Neural cell (in vitro differentiated cells): ENCODE results near the gene SHISA7. TPM values are rescaled to one million over a fixed set of nuclear protein-coding genes. Genes with fewer than 3 reads are reported as not detected.

Source experiments
- H2AFZ ChIP-seq: fragments of 200-600, 300-800 bp; sonication (generic), shearing (Covaris generic); 2 replicates; pipeline ENCODE4 v1.6.0; 2014; ENCODE audit warnings: low read depth, mild to moderate bottlenecking, antibody characterized with exemption, low read length, moderate library complexity
- H3F3A ChIP-seq: fragments of 200-600 bp; shearing (Covaris generic); 2 replicates; pipeline ENCODE4 v1.6.1; 2016; ENCODE audit warnings: mild to moderate bottlenecking, moderate library complexity, mixed read lengths, antibody characterized with exemption, low read length; ENCODE audit not compliant: insufficient read depth, poor library complexity, severe bottlenecking
- H3K27ac ChIP-seq: fragments of 200-600, 300-800 bp; sonication (generic), shearing (Covaris generic); 2 replicates; pipeline ENCODE4 v1.5.1; 2014; ENCODE audit warnings: mild to moderate bottlenecking, low read length, moderate library complexity
- H3K27me3 ChIP-seq: fragments of 300-800, 200-600 bp; sonication (generic), shearing (Covaris generic); 2 replicates; pipeline ENCODE4 v1.6.0; 2014; ENCODE audit warnings: mild to moderate bottlenecking, low read depth, low read length, moderate library complexity; ENCODE audit not compliant: insufficient read depth
- H3K36me3 ChIP-seq: fragments of 300-800, 200-600 bp; sonication (generic), shearing (Covaris generic); 2 replicates; pipeline ENCODE4 v1.5.1; 2014; ENCODE audit warnings: mild to moderate bottlenecking, antibody characterized with exemption, low read length, moderate library complexity; ENCODE audit not compliant: insufficient read depth
- H3K4me2 ChIP-seq: fragments of 300-800, 200-600 bp; sonication (generic), shearing (Covaris generic); 2 replicates; pipeline ENCODE4 v1.6.0; 2014; ENCODE audit warnings: mild to moderate bottlenecking, low read length
- H3K4me3 ChIP-seq: fragments of 300-800, 200-600 bp; sonication (generic), shearing (Covaris generic); 2 replicates; pipeline ENCODE4 v1.5.1; 2014; ENCODE audit warnings: mild to moderate bottlenecking, low read length, moderate library complexity
- H3K79me2 ChIP-seq: fragments of 200-600 bp; shearing (Covaris generic); replicated peaks from 2 replicates; pipeline ENCODE4 v1.6.0; 2014; ENCODE audit warnings: mild to moderate bottlenecking, low read length, moderate library complexity; ENCODE audit not compliant: insufficient read depth
- H3K9ac ChIP-seq: fragments of 300-800, 200-600 bp; sonication (generic), shearing (Covaris generic); 2 replicates; pipeline ENCODE4 v1.6.1; 2016; ENCODE audit warnings: mild to moderate bottlenecking, low read length, mixed read lengths
- H3K9me2 ChIP-seq: fragments of 200-600 bp; shearing (Covaris generic); 2 replicates; pipeline ENCODE4 v1.6.1; 2016; ENCODE audit warnings: mild to moderate bottlenecking, low read length, mixed read lengths; ENCODE audit not compliant: insufficient read depth
- H3K9me3 ChIP-seq: fragments of 200-600, 300-800 bp; sonication (generic), shearing (Covaris generic); 2 replicates; pipeline ENCODE4 v1.6.1; 2016; ENCODE audit warnings: mild to moderate bottlenecking, mixed run types, low read length, moderate library complexity, mixed read lengths
- H4K20me1 ChIP-seq: fragments of 200-600 bp; shearing (Covaris generic); 2 replicates; pipeline ENCODE4 v1.6.1; 2016; ENCODE audit warnings: mild to moderate bottlenecking, mixed run types; ENCODE audit not compliant: insufficient read depth
- CTCF ChIP-seq: fragments of 450-650 bp; IDR thresholded peaks from 2 replicates; pipeline ENCODE4 v1.5.1; 2014; ENCODE audit warnings: antibody characterized with exemption, mild to moderate bottlenecking, moderate library complexity; ENCODE audit not compliant: poor library complexity, severe bottlenecking
- EP300 ChIP-seq: fragments of 450-650 bp; conservative IDR thresholded peaks from 2 replicates; pipeline ENCODE4 v1.6.1; 2014; ENCODE audit warnings: antibody characterized with exemption, mild to moderate bottlenecking, moderate library complexity; ENCODE audit not compliant: poor library complexity, severe bottlenecking
- EZH2 ChIP-seq: fragments of 200-600, 300-800 bp; shearing (Covaris generic), sonication (generic); IDR thresholded peaks from 2 replicates; pipeline ENCODE4 v1.6.1; 2014; ENCODE audit warnings: antibody characterized with exemption, low read length, borderline replicate concordance, mild to moderate bottlenecking; ENCODE audit not compliant: insufficient read depth, poor library complexity, severe bottlenecking
- MXI1 ChIP-seq: fragments of 450-650 bp; conservative IDR thresholded peaks from 2 replicates; pipeline ENCODE4 v1.6.1; 2014; ENCODE audit warnings: antibody characterized with exemption, mild to moderate bottlenecking; ENCODE audit not compliant: poor library complexity, severe bottlenecking
- POLR2AphosphoS5 ChIP-seq: IDR thresholded peaks from 2 replicates; pipeline ENCODE4 v1.6.1; 2012
- RAD21 ChIP-seq: fragments of 450-650 bp; conservative IDR thresholded peaks from 2 replicates; pipeline ENCODE4 v1.6.1; 2014; ENCODE audit warnings: antibody characterized with exemption, mild to moderate bottlenecking, moderate library complexity
- REST ChIP-seq: IDR thresholded peaks from 2 replicates; pipeline ENCODE4 v1.6.1; 2012; ENCODE audit warnings: borderline replicate concordance
- SMC3 ChIP-seq: fragments of 450-650 bp; conservative IDR thresholded peaks from 2 replicates; pipeline ENCODE4 v1.6.1; 2014; ENCODE audit warnings: antibody characterized with exemption, mild to moderate bottlenecking, moderate library complexity; ENCODE audit not compliant: poor library complexity
- TAF1 ChIP-seq: IDR thresholded peaks from 2 replicates; pipeline ENCODE4 v1.6.1; 2012; ENCODE audit warnings: low read depth
- polyA plus RNA-seq: library from polyadenylated mRNA; depleted of rRNA; stranded (reverse); fragments of >200 nt; gene quantifications from 2 replicates; pipeline ENCODE4 v1.2.3, GENCODE V29; 2014

The SHISA7 gene
- polyA plus RNA-seq, 1 donor from 2014 or later: 4.5 TPM

- H3F3A ChIP-seq: peaks cover 5% of the 10 kb centered on the region
- H3K36me3 ChIP-seq: no peaks in the 10 kb centered on the region
- peaks cover 22% of the 10 kb centered on the region for H3K79me2 ChIP-seq
- H4K20me1 ChIP-seq: peaks cover 21% of the 10 kb centered on the region
- H3K27ac ChIP-seq: no peak overlapping the region
- no peaks in the 10 kb centered on the region for H3K9me3 ChIP-seq
- no peak for TF ChIP-seq REST
- TF ChIP-seq MXI1: no peak
- no peak for TF ChIP-seq EP300
- TF ChIP-seq SMC3: no peak
- no peak for TF ChIP-seq EZH2
- no peak for TF ChIP-seq POLR2AphosphoS5
- no peak for TF ChIP-seq RAD21
- TF ChIP-seq CTCF: no peak
- TF ChIP-seq TAF1: no peak
- H3K9me2 ChIP-seq: no peaks in the 10 kb centered on the region
- H3K4me2 ChIP-seq: no peak overlapping the region
- no peak overlapping the region for H3K4me3 ChIP-seq
- H2AFZ ChIP-seq: no peak overlapping the region
- H3K9ac ChIP-seq: no peak overlapping the region
- H3K27me3 ChIP-seq: no peaks in the 10 kb centered on the region
Measured at GRCh38 chr19:55389386-55390317, 53.4 kb downstream of the SHISA7 start.

- H3K9me2 ChIP-seq: no peaks in the 10 kb centered on the region
- peaks cover 22% of the 10 kb centered on the region for H3K79me2 ChIP-seq
- no peak overlapping the region for H2AFZ ChIP-seq
- peak overlapping the region; percentile 98 for H3K4me2 ChIP-seq
- peaks cover 21% of the 10 kb centered on the region for H4K20me1 ChIP-seq
- H3K27ac ChIP-seq: no peak overlapping the region
- TF ChIP-seq REST (no peak), RAD21 (no peak), EP300 (no peak), MXI1 (no peak), POLR2AphosphoS5 (no peak), TAF1 (no peak), SMC3 (no peak), EZH2 (no peak), CTCF (no peak)
- no peaks in the 10 kb centered on the region for H3K9me3 ChIP-seq
- no peaks in the 10 kb centered on the region for H3K36me3 ChIP-seq
- peak overlapping the region; percentile 92 for H3K9ac ChIP-seq
- peak overlapping the region; percentile 88 for H3K4me3 ChIP-seq
- H3K27me3 ChIP-seq: no peaks in the 10 kb centered on the region
- H3F3A ChIP-seq: peaks cover 5% of the 10 kb centered on the region
Measured at GRCh38 chr19:55387736-55388497, 55.2 kb downstream of the SHISA7 start.
